Spleen (tissue), 11 donors: ENCODE results near the gene RNF166. TPM values are rescaled to one million over a fixed set of nuclear protein-coding genes. Genes with fewer than 3 reads are reported as not detected.

Experiments
- DNase-seq: peaks from one replicate; pipeline ENCODE4 v3.0.0-alpha.2; 2020
- H3K27ac ChIP-seq, 8 donors: fragments of 200-600 bp; sonication (generic) in 7 of 8; 1 replicate in 4 of 8; 2 replicates in 4 of 8; pipeline versions ENCODE4 v1.5.0 to v1.8.0; 2016 to 2021; ENCODE audit warnings: inconsistent platforms in 4 of 8, mild to moderate bottlenecking in 4 of 8, moderate library complexity in 1 of 8
- H3K27me3 ChIP-seq, 7 donors: fragments of 200-600 bp; sonication (generic) in 6 of 7; replicated peaks in 1 of 7; 1 replicate in 4 of 7; 2 replicates in 3 of 7; pipeline versions ENCODE4 v1.5.0 to v1.8.0; 2016 to 2021; ENCODE audit warnings: inconsistent platforms in 3 of 7, mild to moderate bottlenecking in 1 of 7
- H3K36me3 ChIP-seq, 6 donors: fragments of 200-600 bp; sonication (generic) in 5 of 6; 1 replicate in 4 of 6; 2 replicates in 2 of 6; pipeline versions ENCODE4 v1.5.0 to v1.8.0; 2016 to 2021; ENCODE audit warnings: inconsistent platforms in 2 of 6
- H3K4me1 ChIP-seq, 6 donors: fragments of 200-600 bp; sonication (generic) in 5 of 6; 1 replicate in 3 of 6; 2 replicates in 3 of 6; pipeline versions ENCODE4 v1.5.0 to v1.8.0; 2016 to 2021; ENCODE audit warnings: inconsistent platforms in 3 of 6
- H3K4me3 ChIP-seq, 8 donors: fragments of 200-600 bp; sonication (generic) in 7 of 8; 1 replicate in 4 of 8; 2 replicates in 4 of 8; pipeline versions ENCODE4 v1.5.0 to v1.8.0; 2016 to 2021; ENCODE audit warnings: inconsistent platforms in 4 of 8, mild to moderate bottlenecking in 4 of 8, moderate library complexity in 2 of 8
- H3K9me3 ChIP-seq, 8 donors: fragments of 200-600 bp; sonication (generic) in 7 of 8; 1 replicate in 4 of 8; 2 replicates in 4 of 8; pipeline versions ENCODE4 v1.5.0 to v1.8.0; 2016 to 2021; ENCODE audit warnings: inconsistent platforms in 4 of 8
- POLR2A ChIP-seq, 3 donors: fragments of 450-650 bp; IDR thresholded peaks; one replicate each; pipeline ENCODE4 v1.5.1; 2017; ENCODE audit warnings: antibody characterized with exemption in 3 of 3, mild to moderate bottlenecking in 1 of 3
- POLR2AphosphoS5 ChIP-seq, 3 donors: sonication (generic); formaldehyde crosslinking; IDR thresholded peaks; one replicate each; pipeline ENCODE4 v1.5.1; 2017; ENCODE audit warnings: antibody characterized with exemption in 3 of 3
- WGBS, 5 donors: extraction: QIAGEN DNeasy Blood & Tissue Kit in 3 of 5; methylation state at CpG; one replicate each; pipeline versions ENCODE4 v1.1.5 to v1.1.7; 2013 to 2018; 5-methylcytosine and 5-hydroxymethylcytosine counted together
- intact Hi-C: fragments of 100-400 bp; cut with DNase I; formaldehyde crosslinking; loops from one replicate; pipeline ENCODE4 v1.15.0; 2023; ENCODE audit warnings: low total_unique reads
- polyA plus RNA-seq, 3 donors: library from polyadenylated mRNA; stranded (reverse); fragments of 200-250 nt; gene quantifications; one replicate each; pipeline ENCODE4 v1.2.1, GENCODE V29; 2013
- total RNA-seq, 7 donors: library from RNA; depleted of rRNA in 3 of 7; stranded (reverse); fragments of >200 nt in 3 of 7; fragmentation: NEBNext Ultra II Directional in 4 of 7; extraction: Animal tissue kit (Norgen Biotek cat#: 25700) in 4 of 7; gene quantifications; one replicate each; pipeline versions ENCODE4 v1.1.0 to v1.2.1, GENCODE V29; 2016 to 2021
- TF ChIP-seq, protein P1 (sequence below), 11 experiments: fragments of 200-600 bp in 7 of 11; fragments of 450-650 bp in 4 of 11; sonication (generic) in 4 of 11; IDR thresholded peaks in 8 of 11; conservative IDR thresholded peaks in 3 of 11; 1 replicate in 7 of 11; 2 replicates in 4 of 11; pipeline versions ENCODE4 v1.4.0 to v1.8.0; 2016 to 2021; ENCODE audit warnings: antibody characterized with exemption in 11 of 11, inconsistent platforms in 4 of 11, mild to moderate bottlenecking in 1 of 11
- donor health status: healthy with polysubstance abuse.
- donor health status: DM: no; HTN: no; CAD: no; lungs with moderate emphysema.
- donor health status: DM: no; HTN: no; CAD: no.
- donor health status: Bipolar disorder and iron deficiency.
- donor health status: healthy.
- donor health status: DM: no; HTN: no; CAD: no.
- donor health status: DM: yes; HTN: yes; CAD: no.

The RNF166 gene
- total and polyA plus RNA-seq, 10 donors = 55.7 to 135 (median 98.8) TPM

DNA sequence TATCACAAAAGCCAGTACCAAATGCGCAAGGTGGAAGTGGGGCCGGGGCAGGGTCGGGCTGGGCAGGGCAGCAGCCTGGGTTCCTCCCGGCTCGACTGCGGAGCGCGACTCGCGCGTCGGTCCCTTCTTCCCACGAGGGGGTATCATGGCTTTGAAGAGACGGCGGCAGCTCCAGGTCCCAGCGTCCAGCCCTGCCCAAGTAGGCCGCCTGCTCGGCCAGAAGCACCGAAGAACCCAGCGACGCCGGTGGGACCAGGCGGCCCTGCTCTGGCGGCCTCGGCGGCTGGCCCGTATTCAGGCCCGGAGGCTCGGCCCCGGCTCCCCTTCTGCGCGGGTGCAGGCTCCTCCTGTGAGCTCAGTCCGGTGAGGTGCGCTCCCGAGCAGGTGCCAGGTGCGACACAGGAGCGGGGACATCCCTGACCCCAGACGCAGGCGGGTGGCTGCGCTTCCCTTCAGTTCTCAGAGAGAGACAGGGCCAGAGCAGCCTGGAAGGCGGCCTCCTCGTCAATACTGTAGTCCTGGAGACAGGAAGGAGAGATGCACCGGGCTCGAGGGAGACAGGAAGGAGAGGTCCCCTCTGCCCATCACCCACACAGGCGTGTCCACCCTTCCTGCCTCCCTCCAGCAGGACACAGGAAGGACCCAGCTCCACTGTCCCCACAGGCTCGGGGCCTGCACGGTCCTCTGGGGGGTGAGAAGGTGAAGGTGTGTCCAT, 8.9 kb downstream of the RNF166 start:
- no peak overlapping the region for H3K4me3 ChIP-seq
- intact Hi-C loops = no loop called here
- TF ChIP-seq, protein P1, sequence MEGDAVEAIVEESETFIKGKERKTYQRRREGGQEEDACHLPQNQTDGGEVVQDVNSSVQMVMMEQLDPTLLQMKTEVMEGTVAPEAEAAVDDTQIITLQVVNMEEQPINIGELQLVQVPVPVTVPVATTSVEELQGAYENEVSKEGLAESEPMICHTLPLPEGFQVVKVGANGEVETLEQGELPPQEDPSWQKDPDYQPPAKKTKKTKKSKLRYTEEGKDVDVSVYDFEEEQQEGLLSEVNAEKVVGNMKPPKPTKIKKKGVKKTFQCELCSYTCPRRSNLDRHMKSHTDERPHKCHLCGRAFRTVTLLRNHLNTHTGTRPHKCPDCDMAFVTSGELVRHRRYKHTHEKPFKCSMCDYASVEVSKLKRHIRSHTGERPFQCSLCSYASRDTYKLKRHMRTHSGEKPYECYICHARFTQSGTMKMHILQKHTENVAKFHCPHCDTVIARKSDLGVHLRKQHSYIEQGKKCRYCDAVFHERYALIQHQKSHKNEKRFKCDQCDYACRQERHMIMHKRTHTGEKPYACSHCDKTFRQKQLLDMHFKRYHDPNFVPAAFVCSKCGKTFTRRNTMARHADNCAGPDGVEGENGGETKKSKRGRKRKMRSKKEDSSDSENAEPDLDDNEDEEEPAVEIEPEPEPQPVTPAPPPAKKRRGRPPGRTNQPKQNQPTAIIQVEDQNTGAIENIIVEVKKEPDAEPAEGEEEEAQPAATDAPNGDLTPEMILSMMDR (IDR thresholded peaks at IDR 0.05 in 8 of 11, conservative IDR thresholded peaks at IDR 0.05 in 3 of 11) = no peak
- TF ChIP-seq POLR2AphosphoS5 (IDR thresholded peaks at IDR 0.05) = no peak
- TF ChIP-seq POLR2A (IDR thresholded peaks at IDR 0.05) = no peak
- no peaks in the 10 kb centered on the region for H3K27me3 ChIP-seq
- 88 to 92% (median 89%) methylated on average over 22 to 47 of the region's 47 CpGs for WGBS, 5 donors
- no peak for DNase-seq
- peak overlapping the region in 3 of 8 donors; percentile 13 to 97 (median 95) for H3K27ac ChIP-seq
- H3K4me1 ChIP-seq = peaks cover 39 to 73% (median 62%) of the 10 kb centered on the region in 6 donors
- H3K36me3 ChIP-seq = peaks cover 0 to 67% (median 46%) of the 10 kb centered on the region in 6 donors
- H3K9me3 ChIP-seq = no peaks in the 10 kb centered on the region

DNA sequence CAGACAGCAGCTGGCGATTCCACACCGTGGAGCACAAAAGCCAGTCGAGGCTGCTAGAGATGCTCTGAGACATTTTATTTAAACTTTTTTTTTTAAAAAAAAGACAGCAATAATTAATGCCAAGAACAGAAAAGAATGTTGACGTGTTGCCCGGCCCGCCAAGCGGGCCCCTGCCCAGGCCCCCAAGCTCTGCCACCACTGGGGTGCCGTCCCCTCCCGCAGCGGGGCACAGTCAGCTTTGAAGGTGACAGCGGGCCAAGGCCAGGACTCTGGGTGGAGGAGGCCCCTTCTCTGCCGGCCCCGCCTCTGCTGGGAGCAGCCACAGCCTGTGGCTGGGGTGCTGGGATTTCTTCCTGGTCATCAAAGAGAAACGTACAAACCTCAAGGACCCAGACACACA, 9.8 kb downstream of the RNF166 start:
- Histone ChIP-seq H3K27me3 (no peaks in the 10 kb centered on the region), H3K4me3 (no peak overlapping the region), H3K36me3 (peaks cover 0 to 63% (median 46%) of the 10 kb centered on the region in 6 donors), H3K27ac (peak overlapping the region in 1 of 8 donors; percentile 0), H3K4me1 (peaks cover 33 to 73% (median 62%) of the 10 kb centered on the region in 6 donors), H3K9me3 (no peaks in the 10 kb centered on the region)
- no peak for DNase-seq
- intact Hi-C loops = no loop called here
- TF ChIP-seq POLR2AphosphoS5 (IDR thresholded peaks at IDR 0.05) = no peak
- TF ChIP-seq, protein P1 (IDR thresholded peaks at IDR 0.05 in 8 of 11, conservative IDR thresholded peaks at IDR 0.05 in 3 of 11) = no peak
- WGBS, 5 donors = 86 to 89% (median 87%) methylated on average over 14 of the region's 14 CpGs

DNA sequence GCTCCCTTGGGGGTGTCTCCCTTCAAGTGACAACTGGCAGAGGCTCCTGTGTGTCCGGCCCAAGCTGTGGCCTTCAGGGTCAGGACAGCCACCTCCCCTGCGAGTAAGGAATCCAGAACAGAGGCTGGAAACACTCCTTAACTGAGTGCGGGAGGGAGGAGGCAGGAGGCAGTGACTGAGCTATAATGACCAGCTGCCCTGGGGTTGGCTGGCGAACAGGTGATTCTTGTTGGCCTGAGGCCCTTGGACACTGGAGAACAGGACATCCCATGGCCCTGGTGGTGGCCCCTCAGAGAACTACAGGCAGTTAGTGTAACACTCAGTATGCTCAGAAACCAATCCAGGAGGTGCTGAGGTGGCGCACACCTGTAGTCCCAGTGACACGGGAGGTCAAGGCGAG, 10.5 kb downstream of the RNF166 start:
- WGBS, 5 donors = 91 to 95% (median 95%) methylated on average over 6 to 7 of the region's 7 CpGs
- TF ChIP-seq POLR2AphosphoS5 (IDR thresholded peaks at IDR 0.05) (no peak), POLR2A (IDR thresholded peaks at IDR 0.05) (no peak)
- TF ChIP-seq, protein P1 (IDR thresholded peaks at IDR 0.05 in 8 of 11, conservative IDR thresholded peaks at IDR 0.05 in 3 of 11) = no peak
- Histone ChIP-seq H3K4me3 (no peak overlapping the region), H3K36me3 (peaks cover 0 to 63% (median 46%) of the 10 kb centered on the region in 6 donors), H3K9me3 (no peaks in the 10 kb centered on the region), H3K27me3 (no peaks in the 10 kb centered on the region), H3K4me1 (peaks cover 26 to 73% (median 61%) of the 10 kb centered on the region in 6 donors), H3K27ac (peak overlapping the region in 2 of 8 donors; percentile 11 to 24)
- intact Hi-C loops = no loop called here
- DNase-seq = no peak

DNA sequence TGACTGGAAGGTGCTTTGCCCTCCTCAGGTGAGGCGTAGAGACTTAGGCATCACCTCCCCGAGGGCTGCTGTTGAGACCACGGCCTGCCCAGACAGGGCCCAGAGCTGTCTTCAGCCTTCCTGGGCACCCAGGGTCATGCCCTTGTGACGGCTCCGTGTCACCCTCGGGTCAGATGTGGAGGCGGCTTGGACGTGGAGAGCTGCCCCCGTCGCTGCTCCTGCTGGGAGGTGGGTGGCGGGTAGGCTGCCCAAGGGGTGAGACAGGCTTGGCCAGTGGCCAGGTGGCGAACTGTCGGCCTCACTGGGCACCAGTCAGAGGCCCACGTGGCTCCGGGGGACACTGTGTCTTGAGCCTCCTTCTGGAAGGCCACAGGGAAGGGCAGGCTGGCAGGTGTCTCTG, 11.0 kb downstream of the RNF166 start:
- Histone ChIP-seq H3K27ac (peak overlapping the region in 2 of 8 donors; percentile 11 to 16), H3K27me3 (no peaks in the 10 kb centered on the region), H3K36me3 (peaks cover 0 to 62% (median 46%) of the 10 kb centered on the region in 6 donors), H3K9me3 (no peaks in the 10 kb centered on the region), H3K4me1 (peaks cover 21 to 71% (median 58%) of the 10 kb centered on the region in 6 donors), H3K4me3 (no peak overlapping the region)
- intact Hi-C loops = no loop called here
- TF ChIP-seq, protein P1 (IDR thresholded peaks at IDR 0.05 in 8 of 11, conservative IDR thresholded peaks at IDR 0.05 in 3 of 11) = no peak
- peak; percentile 35 to 68 (median 42) for TF ChIP-seq POLR2AphosphoS5 (IDR thresholded peaks at IDR 0.05)
- WGBS, 5 donors = 83 to 89% (median 85%) methylated on average over 8 to 15 of the region's 15 CpGs
- DNase-seq = no peak
